Panc1 (cell line): ENCODE results near the gene TEDC1.

Experiments
- CTCF ChIP-seq: fragments of 450-650 bp; IDR thresholded peaks from 2 replicates; pipeline ENCODE4 v1.5.1; 2017; ENCODE audit warnings: mild to moderate bottlenecking
- POLR2AphosphoS5 ChIP-seq: IDR thresholded peaks from 2 replicates; pipeline ENCODE4 v1.6.1; 2012; ENCODE audit warnings: mild to moderate bottlenecking, low read depth, low read length, moderate library complexity
- REST ChIP-seq, 2 experiments: IDR thresholded peaks; 2 replicates each; pipeline ENCODE4 v1.6.1; 2011 to 2012; ENCODE audit warnings: low read depth in 2 of 2, control low read depth in 1 of 2, low read length in 1 of 2, mild to moderate bottlenecking in 1 of 2, moderate library complexity in 1 of 2; ENCODE audit not compliant: insufficient read depth in 1 of 2
- SIN3A ChIP-seq: IDR thresholded peaks from 2 replicates; pipeline ENCODE4 v1.6.1; 2012; ENCODE audit warnings: low read depth, mild to moderate bottlenecking, low read length, moderate library complexity, borderline replicate concordance; ENCODE audit not compliant: insufficient read depth

- TF ChIP-seq POLR2AphosphoS5 (no peak), CTCF (no peak), REST (IDR thresholded peaks at IDR 0.05; ENCODE audit: insufficient read depth in 1 of 2, low read depth in 2 of 2, low read length in 1 of 2) (no peak), SIN3A (no peak)
These were observed 43.5 kb downstream of the TEDC1 start for GRCh38 chr14:105534586-105534985.
